Neural cell (in vitro differentiated cells): ENCODE data around the gene IDH3G. TPM values are rescaled to one million over a fixed set of nuclear protein-coding genes. Genes with fewer than 3 reads are reported as not detected.

ENCODE experiments used
- H2AFZ ChIP-seq: fragments of 200-600, 300-800 bp; sonication (generic), shearing (Covaris generic); 2 replicates; pipeline ENCODE4 v1.6.0; 2014; ENCODE audit warnings: low read depth, mild to moderate bottlenecking, antibody characterized with exemption, low read length, moderate library complexity
- H3F3A ChIP-seq: fragments of 200-600 bp; shearing (Covaris generic); 2 replicates; pipeline ENCODE4 v1.6.1; 2016; ENCODE audit warnings: mild to moderate bottlenecking, moderate library complexity, mixed read lengths, antibody characterized with exemption, low read length; ENCODE audit not compliant: insufficient read depth, poor library complexity, severe bottlenecking
- H3K27ac ChIP-seq: fragments of 200-600, 300-800 bp; sonication (generic), shearing (Covaris generic); 2 replicates; pipeline ENCODE4 v1.5.1; 2014; ENCODE audit warnings: mild to moderate bottlenecking, low read length, moderate library complexity
- H3K27me3 ChIP-seq: fragments of 300-800, 200-600 bp; sonication (generic), shearing (Covaris generic); 2 replicates; pipeline ENCODE4 v1.6.0; 2014; ENCODE audit warnings: mild to moderate bottlenecking, low read depth, low read length, moderate library complexity; ENCODE audit not compliant: insufficient read depth
- H3K36me3 ChIP-seq: fragments of 300-800, 200-600 bp; sonication (generic), shearing (Covaris generic); 2 replicates; pipeline ENCODE4 v1.5.1; 2014; ENCODE audit warnings: mild to moderate bottlenecking, antibody characterized with exemption, low read length, moderate library complexity; ENCODE audit not compliant: insufficient read depth
- H3K4me2 ChIP-seq: fragments of 300-800, 200-600 bp; sonication (generic), shearing (Covaris generic); 2 replicates; pipeline ENCODE4 v1.6.0; 2014; ENCODE audit warnings: mild to moderate bottlenecking, low read length
- H3K4me3 ChIP-seq: fragments of 300-800, 200-600 bp; sonication (generic), shearing (Covaris generic); 2 replicates; pipeline ENCODE4 v1.5.1; 2014; ENCODE audit warnings: mild to moderate bottlenecking, low read length, moderate library complexity
- H3K79me2 ChIP-seq: fragments of 200-600 bp; shearing (Covaris generic); replicated peaks from 2 replicates; pipeline ENCODE4 v1.6.0; 2014; ENCODE audit warnings: mild to moderate bottlenecking, low read length, moderate library complexity; ENCODE audit not compliant: insufficient read depth
- H3K9ac ChIP-seq: fragments of 300-800, 200-600 bp; sonication (generic), shearing (Covaris generic); 2 replicates; pipeline ENCODE4 v1.6.1; 2016; ENCODE audit warnings: mild to moderate bottlenecking, low read length, mixed read lengths
- H3K9me2 ChIP-seq: fragments of 200-600 bp; shearing (Covaris generic); 2 replicates; pipeline ENCODE4 v1.6.1; 2016; ENCODE audit warnings: mild to moderate bottlenecking, low read length, mixed read lengths; ENCODE audit not compliant: insufficient read depth
- H3K9me3 ChIP-seq: fragments of 200-600, 300-800 bp; sonication (generic), shearing (Covaris generic); 2 replicates; pipeline ENCODE4 v1.6.1; 2016; ENCODE audit warnings: mild to moderate bottlenecking, mixed run types, low read length, moderate library complexity, mixed read lengths
- H4K20me1 ChIP-seq: fragments of 200-600 bp; shearing (Covaris generic); 2 replicates; pipeline ENCODE4 v1.6.1; 2016; ENCODE audit warnings: mild to moderate bottlenecking, mixed run types; ENCODE audit not compliant: insufficient read depth
- CTCF ChIP-seq: fragments of 450-650 bp; IDR thresholded peaks from 2 replicates; pipeline ENCODE4 v1.5.1; 2014; ENCODE audit warnings: antibody characterized with exemption, mild to moderate bottlenecking, moderate library complexity; ENCODE audit not compliant: poor library complexity, severe bottlenecking
- EP300 ChIP-seq: fragments of 450-650 bp; conservative IDR thresholded peaks from 2 replicates; pipeline ENCODE4 v1.6.1; 2014; ENCODE audit warnings: antibody characterized with exemption, mild to moderate bottlenecking, moderate library complexity; ENCODE audit not compliant: poor library complexity, severe bottlenecking
- EZH2 ChIP-seq: fragments of 200-600, 300-800 bp; shearing (Covaris generic), sonication (generic); IDR thresholded peaks from 2 replicates; pipeline ENCODE4 v1.6.1; 2014; ENCODE audit warnings: antibody characterized with exemption, low read length, borderline replicate concordance, mild to moderate bottlenecking; ENCODE audit not compliant: insufficient read depth, poor library complexity, severe bottlenecking
- MXI1 ChIP-seq: fragments of 450-650 bp; conservative IDR thresholded peaks from 2 replicates; pipeline ENCODE4 v1.6.1; 2014; ENCODE audit warnings: antibody characterized with exemption, mild to moderate bottlenecking; ENCODE audit not compliant: poor library complexity, severe bottlenecking
- POLR2AphosphoS5 ChIP-seq: IDR thresholded peaks from 2 replicates; pipeline ENCODE4 v1.6.1; 2012
- RAD21 ChIP-seq: fragments of 450-650 bp; conservative IDR thresholded peaks from 2 replicates; pipeline ENCODE4 v1.6.1; 2014; ENCODE audit warnings: antibody characterized with exemption, mild to moderate bottlenecking, moderate library complexity
- REST ChIP-seq: IDR thresholded peaks from 2 replicates; pipeline ENCODE4 v1.6.1; 2012; ENCODE audit warnings: borderline replicate concordance
- SMC3 ChIP-seq: fragments of 450-650 bp; conservative IDR thresholded peaks from 2 replicates; pipeline ENCODE4 v1.6.1; 2014; ENCODE audit warnings: antibody characterized with exemption, mild to moderate bottlenecking, moderate library complexity; ENCODE audit not compliant: poor library complexity
- TAF1 ChIP-seq: IDR thresholded peaks from 2 replicates; pipeline ENCODE4 v1.6.1; 2012; ENCODE audit warnings: low read depth
- polyA plus RNA-seq: library from polyadenylated mRNA; depleted of rRNA; stranded (reverse); fragments of >200 nt; gene quantifications from 2 replicates; pipeline ENCODE4 v1.2.3, GENCODE V29; 2014

Gene IDH3G
- polyA plus RNA-seq, 1 donor from 2014 or later, result 64.7 TPM

GRCh38 chrX:153741446-153741845 is 52.7 kb downstream of the IDH3G start:
- Histone ChIP-seq H3K79me2 (no peaks in the 10 kb centered on the region), H3K4me3 (no peak overlapping the region), H3F3A (no peaks in the 10 kb centered on the region), H3K27me3 (no peaks in the 10 kb centered on the region), H2AFZ (no peak overlapping the region), H3K36me3 (no peaks in the 10 kb centered on the region), H4K20me1 (no peaks in the 10 kb centered on the region), H3K9me3 (no peaks in the 10 kb centered on the region), H3K4me2 (no peak overlapping the region), H3K27ac (no peak overlapping the region), H3K9me2 (no peaks in the 10 kb centered on the region), H3K9ac (no peak overlapping the region)
- TF ChIP-seq CTCF, result no peak
- no peak for TF ChIP-seq EP300
- no peak for TF ChIP-seq SMC3
- no peak for TF ChIP-seq EZH2
- TF ChIP-seq RAD21, result no peak
- TF ChIP-seq POLR2AphosphoS5, result no peak
- TF ChIP-seq REST, result no peak
- TF ChIP-seq TAF1, result no peak
- TF ChIP-seq MXI1, result no peak

- no peak overlapping the region for H3K9ac ChIP-seq
- no peaks in the 10 kb centered on the region for H3K9me3 ChIP-seq
- no peaks in the 10 kb centered on the region for H3K9me2 ChIP-seq
- no peaks in the 10 kb centered on the region for H3F3A ChIP-seq
- H4K20me1 ChIP-seq, result no peaks in the 10 kb centered on the region
- no peaks in the 10 kb centered on the region for H3K36me3 ChIP-seq
- no peak overlapping the region for H2AFZ ChIP-seq
- no peak overlapping the region for H3K27ac ChIP-seq
- no peaks in the 10 kb centered on the region for H3K79me2 ChIP-seq
- no peak overlapping the region for H3K4me3 ChIP-seq
- TF ChIP-seq SMC3 (no peak), MXI1 (no peak), POLR2AphosphoS5 (no peak), EP300 (no peak), EZH2 (no peak), TAF1 (no peak), CTCF (no peak), REST (no peak), RAD21 (no peak)
- no peak overlapping the region for H3K4me2 ChIP-seq
- no peaks in the 10 kb centered on the region for H3K27me3 ChIP-seq
These were observed 53.4 kb downstream of the IDH3G start for GRCh38 chrX:153740631-153741222.
